GM23338 (cell line): Measurements from ENCODE around the gene KRTCAP3. TPM values are rescaled to one million over a fixed set of nuclear protein-coding genes. Genes with fewer than 3 reads are reported as not detected.

ENCODE experiments used
- ATAC-seq: fragments of 200-7000 bp; cut with Tn5 transposase; 3 replicates; pipeline ENCODE4 v1.9.1; 2020
- DNase-seq: peaks from one replicate; pipeline ENCODE4 v3.0.0-alpha.2; 2015; ENCODE audit warnings: low spot score
- H2AFZ ChIP-seq: fragments of 200-600 bp; sonication (generic); 2 replicates; pipeline ENCODE4 v1.8.0; 2016; ENCODE audit warnings: antibody characterized with exemption, mild to moderate bottlenecking, moderate library complexity
- H3F3A ChIP-seq: fragments of 200-600 bp; sonication (generic); replicated peaks from 2 replicates; pipeline ENCODE4 v1.8.0; 2017; ENCODE audit warnings: antibody characterized with exemption, mixed run types, low read depth
- H3K27ac ChIP-seq: fragments of 200-600 bp; sonication (generic); 2 replicates; pipeline ENCODE4 v1.6.1; 2016; ENCODE audit warnings: low read depth
- H3K27me3 ChIP-seq: fragments of 200-600 bp; sonication (generic); 2 replicates; pipeline ENCODE4 v1.8.0; 2016; ENCODE audit warnings: mild to moderate bottlenecking, mixed run types, moderate library complexity; ENCODE audit not compliant: insufficient read depth
- H3K36me3 ChIP-seq: fragments of 200-600 bp; sonication (generic); 2 replicates; pipeline ENCODE4 v1.8.0; 2016; ENCODE audit warnings: mild to moderate bottlenecking; ENCODE audit not compliant: insufficient read depth
- H3K4me1 ChIP-seq: fragments of 200-600 bp; sonication (generic); 2 replicates; pipeline ENCODE4 v1.8.0; 2016; ENCODE audit warnings: mild to moderate bottlenecking, moderate library complexity; ENCODE audit not compliant: insufficient read depth
- H3K4me2 ChIP-seq: fragments of 200-600 bp; sonication (generic); 2 replicates; pipeline ENCODE4 v1.7.1; 2017; ENCODE audit warnings: mixed run types
- H3K4me3 ChIP-seq: fragments of 200-600 bp; sonication (generic); 2 replicates; pipeline ENCODE4 v1.6.1; 2016; ENCODE audit warnings: mixed run types
- H3K79me2 ChIP-seq: fragments of 200-600 bp; sonication (generic); replicated peaks from 2 replicates; pipeline ENCODE4 v1.8.0; 2017; ENCODE audit warnings: mild to moderate bottlenecking; ENCODE audit not compliant: insufficient read depth
- H3K9me2 ChIP-seq: fragments of 200-600 bp; sonication (generic); 2 replicates; pipeline ENCODE4 v1.8.0; 2017; ENCODE audit not compliant: insufficient read depth
- H4K20me1 ChIP-seq: fragments of 200-600 bp; sonication (generic); replicated peaks from 2 replicates; pipeline ENCODE4 v1.8.0; 2017; ENCODE audit warnings: mild to moderate bottlenecking; ENCODE audit not compliant: insufficient read depth
- H3K27ac Mint-ChIP-seq: 2 replicates; pipeline ENCODE4 v1.8.0; 2020; ENCODE audit warnings: inconsistent platforms, mild to moderate bottlenecking, moderate library complexity, mixed read lengths
- H3K27me3 Mint-ChIP-seq: 3 replicates; pipeline ENCODE4 v1.8.0; 2022; ENCODE audit warnings: low read depth, mild to moderate bottlenecking, moderate library complexity, mixed read lengths, inconsistent platforms; ENCODE audit not compliant: insufficient read depth, poor library complexity
- H3K36me3 Mint-ChIP-seq: 3 replicates; pipeline ENCODE4 v1.8.0; 2021; ENCODE audit warnings: low read depth, mild to moderate bottlenecking, inconsistent platforms, moderate library complexity, mixed read lengths
- H3K4me1 Mint-ChIP-seq: 3 replicates; pipeline ENCODE4 v1.8.0; 2020; ENCODE audit warnings: mild to moderate bottlenecking, inconsistent platforms, mixed read lengths
- H3K4me3 Mint-ChIP-seq: 3 replicates; pipeline ENCODE4 v1.8.0; 2021; ENCODE audit warnings: moderate library complexity, mild to moderate bottlenecking, inconsistent platforms, mixed read lengths
- H3K9me3 Mint-ChIP-seq: 3 replicates; pipeline ENCODE4 v1.8.0; 2020; ENCODE audit warnings: moderate library complexity, mild to moderate bottlenecking, inconsistent platforms, mixed read lengths
- CREB1 ChIP-seq: fragments of 250-450 bp; sonication (Bioruptor Pico); IDR thresholded peaks from 2 replicates; pipeline ENCODE4 v1.5.0; 2020; ENCODE audit warnings: low read depth, mild to moderate bottlenecking, moderate library complexity
- ETS1 ChIP-seq: IDR thresholded peaks from 2 replicates; pipeline ENCODE4 v1.6.1; 2016; ENCODE audit warnings: antibody characterized with exemption
- EZH2 ChIP-seq: fragments of 200-600 bp; sonication (generic); IDR thresholded peaks from one replicate; pipeline ENCODE4 v1.8.0; 2017; ENCODE audit warnings: antibody characterized with exemption, mild to moderate bottlenecking, low read depth; ENCODE audit not compliant: unreplicated experiment
- JUNB ChIP-seq: IDR thresholded peaks from one replicate; pipeline ENCODE4 v1.6.1; 2016; ENCODE audit warnings: antibody characterized with exemption; ENCODE audit not compliant: unreplicated experiment
- NANOG ChIP-seq: IDR thresholded peaks from 2 replicates; pipeline ENCODE4 v1.6.1; 2016; ENCODE audit warnings: antibody characterized with exemption, borderline replicate concordance
- POLR2AphosphoS5 ChIP-seq: IDR thresholded peaks from 2 replicates; pipeline ENCODE4 v1.6.1; 2016; ENCODE audit warnings: antibody characterized with exemption, low read depth
- REST ChIP-seq: IDR thresholded peaks from one replicate; pipeline ENCODE4 v1.6.1; 2018; ENCODE audit warnings: antibody characterized with exemption; ENCODE audit not compliant: unreplicated experiment
- STAT1 ChIP-seq: IDR thresholded peaks from one replicate; pipeline ENCODE4 v1.6.1; 2016; ENCODE audit warnings: antibody characterized with exemption; ENCODE audit not compliant: unreplicated experiment
- ZNF114 ChIP-seq: fragments of 250-450 bp; sonication (Bioruptor Pico); IDR thresholded peaks from 2 replicates; pipeline ENCODE4 v1.5.0; 2020; ENCODE audit warnings: mild to moderate bottlenecking, moderate library complexity
- ZNF331 ChIP-seq: fragments of 250-450 bp; sonication (Bioruptor Pico); IDR thresholded peaks from 2 replicates; pipeline ENCODE4 v1.5.0; 2020; ENCODE audit warnings: low read depth, mild to moderate bottlenecking, moderate library complexity
- ZNF462 ChIP-seq: fragments of 250-450 bp; sonication (Bioruptor Pico); IDR thresholded peaks from 2 replicates; pipeline ENCODE4 v1.5.0; 2020; ENCODE audit warnings: mild to moderate bottlenecking, moderate library complexity
- polyA plus RNA-seq: library from polyadenylated mRNA; unstranded; fragments of >200 nt; fragmentation: Nextera tagmentation; extraction: Ambion mirVana; gene quantifications from 2 replicates; pipeline ENCODE4 v1.2.1, GENCODE V29; 2016
- total RNA-seq: library from RNA; depleted of rRNA; stranded (reverse); fragments of >200 nt; shearing (Covaris generic); gene quantifications from 2 replicates; pipeline ENCODE4 v1.2.3, GENCODE V29; 2014

The KRTCAP3 gene
- total and polyA plus RNA-seq, 2 experiments from 2014 or later: 15.8 to 52.4 TPM

GRCh38 chr2:27445155-27445554 is 3.0 kb downstream of the KRTCAP3 start:
- TF ChIP-seq NANOG (no peak), ZNF114 (CRISPR knock-in tag) (no peak), ETS1 (no peak), POLR2AphosphoS5 (no peak), ZNF331 (no peak), STAT1 (no peak), JUNB (no peak)
- Mint-ChIP-seq H3K27ac (no peak overlapping the region), H3K9me3 (no peaks in the 10 kb centered on the region)

GRCh38 chr2:27445615-27446014 is 3.4 kb downstream of the KRTCAP3 start:
- no peak overlapping the region for H3K27ac ChIP-seq
- H3K4me2 ChIP-seq: no peak overlapping the region
- H2AFZ ChIP-seq: no peak overlapping the region
- H3K4me3 Mint-ChIP-seq: no peak overlapping the region
- ATAC-seq (no peak), DNase-seq (no peak)
- H4K20me1 ChIP-seq: no peaks in the 10 kb centered on the region; the same call in 1 of the 2 replicates
- no peaks in the 10 kb centered on the region for H3K27me3 ChIP-seq
- peaks cover 2% of the 10 kb centered on the region; the same call in 1 of the 2 replicates for H3K36me3 ChIP-seq
- H3K9me3 Mint-ChIP-seq: no peaks in the 10 kb centered on the region
- H3K27ac Mint-ChIP-seq: no peak overlapping the region
- H3K9me2 ChIP-seq: no peaks in the 10 kb centered on the region
- H3F3A ChIP-seq: peaks cover 18% of the 10 kb centered on the region
- H3K79me2 ChIP-seq: no peaks in the 10 kb centered on the region; the same call in 1 of the 2 replicates
- H3K4me1 ChIP-seq: peaks cover 7% of the 10 kb centered on the region
- H3K36me3 Mint-ChIP-seq: peaks cover 28% of the 10 kb centered on the region
- peaks cover 8% of the 10 kb centered on the region for H3K27me3 Mint-ChIP-seq
- H3K4me3 ChIP-seq: no peak overlapping the region
- H3K4me1 Mint-ChIP-seq: peaks cover 16% of the 10 kb centered on the region
- no peak for TF ChIP-seq EZH2
- no peak for TF ChIP-seq ZNF462 (CRISPR knock-in tag)
- TF ChIP-seq REST: no peak
- TF ChIP-seq NANOG: no peak
- no peak for TF ChIP-seq STAT1
- no peak for TF ChIP-seq JUNB
- no peak for TF ChIP-seq CREB1 (CRISPR knock-in tag)

More at GRCh38 chr2:27445155-27445554, 3.0 kb downstream of the KRTCAP3 start:
- no peak overlapping the region for H3K4me2 ChIP-seq
- H3K79me2 ChIP-seq: no peaks in the 10 kb centered on the region; the same call in 1 of the 2 replicates
- H3K27me3 Mint-ChIP-seq: peaks cover 8% of the 10 kb centered on the region
- peaks cover 16% of the 10 kb centered on the region for H3K4me1 Mint-ChIP-seq
- no peak for ATAC-seq
- H2AFZ ChIP-seq: no peak overlapping the region
- peaks cover 7% of the 10 kb centered on the region for H3K4me1 ChIP-seq
- H3K27ac ChIP-seq: no peak overlapping the region
- H3F3A ChIP-seq: peaks cover 21% of the 10 kb centered on the region
- H4K20me1 ChIP-seq: no peaks in the 10 kb centered on the region; the same call in 1 of the 2 replicates
- H3K4me3 Mint-ChIP-seq: no peak overlapping the region
- peaks cover 6% of the 10 kb centered on the region; the same call in 1 of the 2 replicates for H3K36me3 ChIP-seq
- DNase-seq: no peak
- no peak overlapping the region for H3K4me3 ChIP-seq
- H3K9me2 ChIP-seq: no peaks in the 10 kb centered on the region
- peaks cover 33% of the 10 kb centered on the region for H3K36me3 Mint-ChIP-seq
- H3K27me3 ChIP-seq: no peaks in the 10 kb centered on the region
